Lung microvascular endothelial cell (primary cell): ENCODE results near the gene JAZF1. TPM values are rescaled to one million over a fixed set of nuclear protein-coding genes. Genes with fewer than 3 reads are reported as not detected.

Experiments
- DNase-seq, 2 donors: peaks; one replicate each; pipeline versions ENCODE4 v3.0.0 to v3.0.0-alpha.2; 2010; ENCODE audit warnings: low read depth in 2 of 2
- total RNA-seq: library from RNA; depleted of rRNA; stranded (reverse); fragments of >200 nt; gene quantifications from 2 replicates; pipeline ENCODE4 v1.2.1, GENCODE V29; 2014

Gene JAZF1
- total RNA-seq, 1 donor from 2014 or later = 1.4 TPM

DNA sequence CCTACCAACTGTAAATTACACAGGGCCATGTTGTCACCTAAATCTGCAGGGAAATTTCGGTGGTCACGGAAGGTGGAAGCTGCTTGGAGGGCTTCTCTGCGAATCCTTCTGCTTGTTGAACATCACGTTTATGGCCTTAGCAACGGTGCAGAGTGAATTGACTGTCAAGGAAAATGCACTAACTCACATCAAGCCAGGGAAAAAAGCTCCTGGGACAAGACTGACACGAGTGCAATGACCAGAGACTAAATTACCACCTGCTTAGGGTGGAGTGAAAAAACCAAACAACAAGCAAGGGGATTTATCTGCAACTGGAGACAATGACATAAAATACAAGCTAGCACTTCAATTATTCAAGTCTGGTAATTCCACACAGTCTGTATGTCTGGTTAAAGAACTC is 211.2 kb downstream of the JAZF1 start:
- DNase-seq = no peak

DNA sequence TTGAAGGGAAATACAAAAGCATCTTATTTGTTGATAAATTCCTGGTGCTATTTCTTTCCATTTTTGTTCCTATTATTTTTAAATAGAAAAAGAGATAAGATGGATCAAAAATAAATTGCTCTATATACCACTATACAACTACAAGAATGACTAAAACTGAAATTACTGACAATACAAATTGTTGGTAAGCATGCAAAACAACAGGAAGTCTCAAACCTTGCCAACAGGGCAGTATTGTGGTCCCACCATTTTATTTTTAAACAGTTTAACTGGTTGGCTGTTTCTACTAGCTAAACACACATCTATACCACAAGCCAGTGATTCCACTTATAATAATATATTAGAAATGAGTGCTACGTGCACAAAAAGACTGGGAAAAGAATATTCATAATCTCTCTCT is 213.0 kb downstream of the JAZF1 start:
- DNase-seq = no peak

DNA sequence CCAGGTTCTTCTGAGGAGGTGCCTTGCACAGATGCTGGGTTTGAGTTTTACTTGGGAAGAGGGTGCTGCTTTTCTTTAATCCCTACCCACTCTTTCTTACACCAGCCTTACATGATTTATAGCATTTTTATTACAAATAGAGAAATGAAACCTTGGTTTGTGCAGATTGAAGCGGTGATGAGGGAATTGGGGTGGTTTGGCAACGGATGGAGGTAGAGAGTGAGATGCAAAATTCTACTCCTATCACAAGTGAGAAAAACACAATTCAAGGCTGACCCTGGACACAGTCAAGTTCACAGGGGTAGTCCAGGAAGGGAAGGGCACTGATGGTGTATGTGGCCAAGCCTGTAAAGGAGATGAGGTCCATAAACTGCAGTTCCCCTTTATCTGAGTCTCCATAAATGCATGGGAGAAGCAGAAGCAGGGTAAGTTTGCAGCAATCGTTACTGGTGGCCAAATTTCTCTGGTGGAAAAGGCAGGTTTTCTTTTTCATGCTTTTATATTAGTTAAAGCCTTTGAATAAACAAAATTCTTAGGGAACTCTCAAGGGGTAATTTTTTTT is 214.3 kb downstream of the JAZF1 start:
- DNase-seq = no peak

DNA sequence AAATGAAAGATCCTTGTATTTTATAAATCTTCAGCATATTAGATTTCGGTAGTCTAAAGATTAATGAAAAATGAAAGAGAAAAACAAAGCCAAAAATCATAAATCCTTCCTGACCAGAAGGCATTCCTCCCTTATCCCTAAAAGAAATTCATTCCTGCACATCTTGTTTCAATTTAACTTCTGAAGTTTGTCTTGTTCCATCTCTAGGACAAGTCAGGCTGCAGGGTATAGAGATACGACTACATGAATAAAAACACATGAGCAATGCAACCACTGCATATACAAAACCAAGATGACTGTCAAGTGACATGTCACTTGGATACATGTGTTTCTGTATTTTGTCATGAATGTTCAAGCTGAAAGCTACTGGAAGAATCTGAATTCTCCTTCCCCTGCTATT is 214.9 kb downstream of the JAZF1 start:
- no peak for DNase-seq

DNA sequence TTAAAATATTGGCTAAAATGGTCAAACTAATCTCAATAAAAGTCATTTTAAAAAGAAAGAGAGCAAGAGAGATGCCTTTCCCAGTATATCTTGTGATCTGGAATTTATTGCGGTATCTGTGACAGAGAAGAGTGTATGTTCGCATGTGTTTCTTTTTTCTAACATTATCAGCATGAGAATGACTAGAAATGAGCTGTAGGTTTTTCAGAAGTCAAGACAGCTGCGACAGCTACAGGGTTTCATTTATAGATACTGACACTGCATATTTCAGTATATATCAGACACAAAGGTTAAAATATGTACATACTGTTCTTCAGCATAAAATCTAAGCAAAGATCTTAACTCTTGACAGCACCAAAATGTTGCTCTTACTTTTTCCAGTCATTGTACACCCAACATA is 215.8 kb downstream of the JAZF1 start:
- no peak for DNase-seq

DNA sequence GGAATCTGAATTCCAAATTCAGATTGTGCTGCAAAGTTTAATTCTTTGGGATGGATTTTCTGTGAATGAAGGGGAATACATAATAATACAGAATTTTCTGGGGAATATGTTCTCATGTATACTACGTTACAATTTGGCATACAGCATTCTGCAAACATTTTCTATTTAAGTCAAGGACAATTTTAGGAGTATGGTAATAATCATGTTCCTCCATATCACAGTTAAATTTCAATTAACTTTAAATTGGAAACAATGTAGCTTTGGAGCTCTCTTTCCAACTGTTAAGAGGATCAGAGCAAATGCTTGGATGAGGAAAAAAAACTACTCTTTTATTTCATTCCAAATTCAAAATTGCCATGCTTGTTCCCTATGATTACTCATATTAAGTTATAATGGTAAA is 217.5 kb downstream of the JAZF1 start:
- DNase-seq = no peak

DNA sequence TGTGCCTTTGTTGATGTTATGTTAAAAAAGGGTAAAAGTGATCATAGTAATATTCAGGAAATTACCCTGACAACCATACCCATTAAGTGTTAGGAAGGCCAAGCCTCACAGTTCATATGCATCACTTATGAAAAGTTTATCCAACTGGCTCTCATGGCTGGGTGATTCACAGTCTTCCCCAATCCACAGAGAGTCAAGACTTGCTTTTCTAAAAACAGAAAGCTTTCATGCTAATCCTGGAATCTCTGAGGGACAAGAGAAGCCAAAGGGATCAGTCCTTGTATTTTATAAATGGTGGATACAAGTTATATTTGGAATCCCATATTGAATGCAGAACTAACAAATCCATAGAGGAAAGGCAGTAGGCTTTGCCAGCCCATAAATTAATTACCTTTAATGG is 218.3 kb downstream of the JAZF1 start:
- no peak for DNase-seq

DNA sequence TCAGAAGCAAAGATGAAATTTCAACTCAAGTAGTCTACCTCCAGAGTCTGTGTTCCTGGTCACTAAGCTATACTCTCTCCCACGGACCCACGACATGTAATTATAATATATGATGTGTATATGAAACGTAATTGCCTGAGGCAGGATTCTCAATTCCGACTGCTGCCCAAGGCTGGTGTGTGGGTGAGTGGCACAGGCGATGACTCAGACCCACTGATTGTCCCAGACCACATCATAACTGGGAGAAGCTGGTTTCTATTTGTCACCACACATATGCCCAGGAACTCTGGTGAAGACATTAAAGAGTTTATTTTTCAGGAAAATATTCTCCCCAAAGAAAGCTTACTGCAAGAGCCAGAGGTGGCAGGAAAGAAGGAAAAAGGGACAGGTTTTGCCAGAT is 219.3 kb downstream of the JAZF1 start:
- peak in 1 of 2 donors; percentile 24 for DNase-seq

DNA sequence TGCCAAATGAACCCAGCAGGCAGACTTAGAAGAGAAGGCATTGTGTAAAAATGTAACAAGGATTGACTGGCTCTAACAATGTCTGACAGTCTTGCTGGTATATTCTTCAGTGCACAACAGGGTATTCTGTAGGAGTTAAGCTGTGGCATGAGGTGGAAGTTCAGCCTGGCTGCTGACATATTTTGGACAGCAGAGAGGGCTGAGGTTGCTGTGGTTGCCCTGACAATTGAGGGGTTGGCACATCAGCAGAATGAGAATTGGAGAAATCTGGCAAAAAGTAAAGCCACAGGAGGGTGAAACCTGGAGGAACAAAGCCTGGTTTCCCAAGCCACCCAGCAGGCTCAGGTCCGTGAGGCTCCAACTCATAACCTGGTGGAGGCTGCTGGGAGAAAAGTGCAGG is 220.2 kb downstream of the JAZF1 start:
- DNase-seq = no peak

DNA sequence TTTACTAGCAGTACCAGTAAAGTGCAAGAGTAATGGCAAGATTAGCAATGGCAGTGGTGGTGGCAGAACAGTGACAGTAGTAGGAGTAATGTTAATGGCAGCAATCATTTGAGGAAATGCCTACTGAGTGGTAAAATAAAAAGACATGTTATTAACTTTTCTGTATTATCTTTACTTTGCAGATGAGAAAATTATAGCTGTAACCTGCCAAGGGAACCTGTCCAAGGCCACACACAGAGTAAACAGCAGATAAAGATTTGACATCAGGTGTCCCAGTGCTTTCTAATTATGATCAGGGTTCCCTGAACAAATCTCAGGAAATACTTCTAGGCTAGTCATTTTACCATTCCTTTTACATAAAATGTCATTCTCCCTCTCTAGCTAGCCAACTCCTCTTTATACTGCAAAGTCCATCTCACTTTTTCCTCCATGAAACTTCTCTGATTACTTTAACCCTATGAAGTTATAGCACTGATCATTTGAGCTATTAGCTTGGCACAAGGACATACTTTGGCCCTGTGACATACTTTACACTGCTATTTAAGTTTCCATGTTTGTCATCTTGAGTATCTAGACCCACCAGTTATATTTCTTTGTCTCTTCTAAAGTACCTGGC is 221.6 kb downstream of the JAZF1 start:
- no peak for DNase-seq

DNA sequence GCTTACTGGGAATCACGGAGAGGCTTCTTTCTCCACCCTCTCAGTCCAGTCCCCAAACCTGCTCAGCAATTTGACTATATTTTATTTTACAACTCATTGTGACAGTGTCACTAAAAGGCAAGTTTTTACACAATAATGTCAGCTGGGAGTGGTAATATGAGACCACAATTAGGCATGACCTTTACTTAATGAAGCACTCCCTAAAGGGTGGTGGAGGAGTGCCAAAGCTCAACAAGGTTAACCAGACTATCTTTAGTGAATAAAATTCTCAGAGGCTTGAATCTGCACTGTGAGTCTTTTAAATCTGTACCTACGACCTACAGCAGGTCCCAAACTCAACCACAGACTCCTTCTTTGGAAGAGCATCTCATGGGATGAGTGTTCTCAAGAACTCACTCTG is 225.0 kb downstream of the JAZF1 start:
- DNase-seq = no peak

DNA sequence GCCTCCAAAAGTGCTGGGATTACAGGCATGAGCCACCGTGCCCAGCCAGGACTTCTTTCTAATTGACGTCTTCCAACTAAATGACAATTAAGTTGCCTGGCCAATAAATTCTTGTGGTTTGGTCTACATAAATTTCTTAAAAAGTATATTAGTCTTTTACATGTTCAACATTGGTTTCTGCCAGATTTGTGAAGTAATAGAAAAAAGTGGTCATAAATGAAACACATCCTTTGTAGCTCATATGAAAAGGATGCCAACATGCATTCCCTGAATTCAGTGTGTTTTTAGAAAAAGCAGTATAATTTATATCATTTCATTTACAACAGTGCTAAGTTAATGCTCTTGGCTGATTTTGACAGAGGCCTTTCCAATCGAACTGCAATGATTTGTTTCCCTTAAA is 225.6 kb downstream of the JAZF1 start:
- DNase-seq = no peak

DNA sequence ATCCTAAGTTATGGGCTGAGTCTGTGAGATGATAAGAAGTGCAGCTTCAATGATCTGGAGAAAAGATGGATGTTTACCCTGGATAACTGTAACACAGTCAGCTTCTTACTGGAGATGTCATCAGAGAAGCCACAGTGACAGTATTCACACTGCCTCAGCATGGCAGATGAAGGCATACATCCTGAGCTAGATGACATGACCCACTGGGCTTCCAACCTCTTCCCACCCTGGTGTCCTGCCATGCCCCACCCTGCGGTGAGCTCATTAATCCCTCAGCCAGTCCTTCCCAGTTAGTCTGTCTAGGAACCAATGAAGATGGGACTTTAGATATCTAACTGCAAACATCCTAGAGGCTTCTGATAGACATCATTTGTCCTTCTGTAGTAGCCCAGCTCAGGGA is 226.8 kb downstream of the JAZF1 start:
- no peak for DNase-seq

DNA sequence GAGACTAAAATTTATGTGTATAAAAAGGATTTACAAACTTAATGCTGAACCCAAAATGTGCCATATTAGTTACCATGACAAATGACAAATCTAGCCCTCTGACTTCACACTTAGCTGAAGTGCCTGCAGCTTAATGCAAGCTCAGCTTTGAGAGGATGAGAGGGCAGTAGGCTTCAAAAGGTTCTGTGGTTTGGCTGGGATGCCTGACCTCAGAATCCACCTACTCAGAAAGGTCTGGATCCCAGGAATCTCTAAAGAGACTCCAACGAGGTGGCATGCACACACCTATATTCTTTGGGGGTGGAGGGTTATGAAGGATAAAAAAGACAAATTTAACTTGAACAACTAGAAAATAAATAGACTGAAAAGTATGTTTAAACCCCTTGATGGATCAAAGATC is 227.2 kb downstream of the JAZF1 start:
- no peak for DNase-seq

DNA sequence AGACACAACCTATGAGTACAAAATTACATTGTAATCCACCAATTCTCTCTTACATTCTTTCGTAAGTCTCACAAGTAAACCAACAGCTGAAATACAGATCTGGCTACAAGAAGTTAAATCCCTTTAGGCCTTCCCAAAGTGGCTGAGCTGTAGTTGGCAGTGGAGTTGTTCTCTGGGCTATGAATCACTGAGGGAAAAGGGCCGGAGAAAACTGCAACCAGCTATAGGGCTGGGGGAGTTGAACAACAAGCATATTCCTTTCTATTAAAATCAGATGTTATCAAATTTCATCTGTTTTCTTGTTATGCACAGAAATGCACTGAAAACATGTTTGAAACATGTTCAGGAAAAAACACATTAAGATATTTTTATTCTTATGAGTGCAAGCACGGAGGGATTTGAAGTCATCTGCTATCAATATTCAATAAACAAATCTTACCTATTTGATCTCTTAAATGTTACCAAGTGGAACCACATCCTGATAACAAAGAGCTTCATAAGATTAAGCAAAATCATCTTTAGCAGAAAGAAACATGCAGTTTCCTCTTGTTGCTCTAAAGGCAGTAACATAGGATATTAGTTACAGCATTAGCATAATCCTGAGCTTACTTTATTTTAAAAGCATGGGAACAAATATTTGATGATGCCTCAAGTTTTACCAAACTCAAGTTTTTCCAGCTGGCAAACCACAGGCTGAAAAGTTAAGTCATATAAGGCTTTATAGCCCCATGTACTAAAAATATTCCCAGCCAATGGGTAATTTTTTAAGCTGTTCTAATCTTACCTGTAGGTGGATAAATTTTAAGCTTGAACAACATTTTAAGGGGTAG is 227.9 kb downstream of the JAZF1 start:
- no peak for DNase-seq

DNA sequence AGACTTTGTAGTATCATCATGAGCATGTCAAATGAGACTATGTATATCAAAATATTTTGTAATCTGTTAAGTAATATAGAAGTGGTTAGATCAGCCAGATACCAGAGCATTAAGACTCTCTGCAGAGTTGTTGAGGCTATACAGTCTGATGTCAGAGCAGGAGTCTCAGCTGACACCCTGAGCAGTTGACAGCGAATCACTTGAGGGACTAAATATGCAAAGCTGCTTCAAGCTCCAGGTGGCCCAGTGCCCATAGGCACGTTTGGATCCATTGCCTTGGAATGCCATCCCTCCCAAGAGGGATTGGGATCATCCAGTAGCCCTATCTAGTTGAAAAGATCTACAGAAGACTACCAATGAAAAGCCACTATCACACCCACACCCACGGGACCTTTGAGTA is 230.5 kb downstream of the JAZF1 start:
- no peak for DNase-seq

DNA sequence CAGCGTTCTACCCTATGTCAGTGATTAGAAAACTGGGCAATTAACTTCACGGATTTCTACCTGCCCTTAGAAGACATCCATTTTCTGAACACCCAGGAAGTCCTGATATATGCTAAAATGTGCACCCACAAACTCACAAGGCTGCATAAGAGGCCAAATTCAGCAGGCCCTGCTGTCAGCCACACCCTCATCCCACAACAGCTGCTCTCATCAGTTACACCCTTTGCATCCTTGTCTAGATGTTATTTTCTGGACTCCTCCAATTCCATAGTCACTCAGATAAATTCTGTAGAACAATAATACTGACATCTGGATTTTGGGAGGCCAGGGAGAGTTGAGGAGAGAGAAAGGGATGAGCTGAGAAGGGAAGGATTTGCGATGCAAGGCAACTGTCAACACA is 231.7 kb downstream of the JAZF1 start:
- DNase-seq = no peak

DNA sequence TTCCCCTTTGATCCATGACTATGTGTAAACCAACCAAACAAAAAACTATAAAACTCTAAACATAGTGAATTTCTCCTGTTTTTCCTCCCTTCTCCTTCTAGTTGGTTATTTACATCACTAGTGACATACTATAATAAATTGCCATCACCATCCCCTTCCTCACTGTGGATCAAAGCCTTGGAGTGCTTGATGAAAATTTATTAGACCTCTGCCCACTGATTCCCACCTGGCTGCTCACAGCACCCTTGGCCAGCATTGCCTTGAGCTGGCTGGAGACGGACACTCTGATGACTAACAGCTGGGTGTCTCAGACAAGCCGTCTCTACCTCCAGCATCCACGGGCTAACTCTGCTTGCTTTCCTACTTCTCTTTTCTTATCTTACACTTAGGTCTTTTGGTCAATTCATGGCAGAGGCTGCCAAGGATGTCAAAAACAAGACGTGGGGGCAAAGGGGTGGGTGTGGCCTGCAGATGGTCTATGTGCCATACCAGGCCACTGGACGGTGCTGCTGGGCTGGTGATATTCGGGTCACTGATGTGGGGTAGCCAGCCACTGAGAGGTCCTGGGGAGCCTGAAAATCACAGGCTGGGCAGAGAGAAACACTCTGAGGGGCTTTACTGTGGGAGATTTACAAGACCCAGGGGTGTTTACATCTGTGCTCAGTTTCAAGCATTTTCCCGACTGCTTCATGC is 232.9 kb downstream of the JAZF1 start:
- peak in 1 of 2 donors; percentile 10 for DNase-seq

DNA sequence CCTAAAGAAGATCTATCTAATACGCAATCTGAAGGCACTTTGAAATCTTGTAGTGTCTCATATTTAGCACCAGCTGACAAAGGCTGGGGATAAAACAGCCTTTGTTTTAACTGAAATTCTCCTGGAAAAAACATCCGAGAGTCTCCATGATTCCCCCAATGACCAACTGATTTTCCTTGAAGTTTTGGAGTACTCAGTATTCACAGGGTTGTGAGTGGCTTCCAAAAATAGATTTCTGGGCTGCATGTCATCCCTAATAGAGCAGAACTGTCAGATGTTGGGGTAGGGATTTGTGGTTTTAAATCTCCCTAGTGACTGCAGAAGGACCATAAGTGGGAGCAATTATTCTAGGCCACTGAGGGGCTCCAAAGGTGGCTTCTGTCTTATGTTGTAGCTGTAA is 234.2 kb downstream of the JAZF1 start:
- DNase-seq = no peak

DNA sequence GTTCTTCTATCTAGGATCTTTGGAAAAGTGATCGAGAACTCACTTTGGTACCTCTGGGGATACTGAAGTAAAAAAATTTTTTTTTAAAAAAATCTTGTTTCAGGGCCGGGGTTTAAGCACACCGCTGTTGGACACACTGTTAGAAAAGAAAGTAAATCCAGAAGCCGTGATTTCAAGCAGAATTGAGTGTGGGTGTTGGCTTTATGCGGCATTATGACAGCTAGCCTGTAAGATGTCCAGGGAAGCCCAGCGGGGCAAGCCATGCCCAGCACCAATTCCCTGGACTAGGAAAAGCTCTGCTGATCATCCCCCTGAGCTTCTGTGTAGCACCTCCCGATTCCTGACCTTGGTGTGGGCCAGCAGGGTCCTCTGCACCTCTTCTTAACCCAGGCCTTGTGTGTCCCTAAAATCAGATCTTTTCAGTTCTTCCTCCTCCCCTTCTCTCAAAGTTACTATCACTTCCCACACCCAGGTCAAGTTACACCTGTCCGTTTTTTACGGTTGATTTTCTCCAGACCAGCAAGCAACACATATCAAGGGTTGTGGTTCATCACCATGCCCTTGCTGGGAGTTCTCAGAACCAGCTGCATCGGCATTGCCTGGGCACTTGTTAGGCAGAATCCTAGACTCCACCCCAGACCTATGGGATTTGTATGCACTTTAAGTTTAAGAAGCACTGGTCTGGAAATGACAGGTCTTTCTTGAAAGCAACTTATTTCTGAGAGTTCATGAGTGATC is 235.4 kb downstream of the JAZF1 start:
- DNase-seq = no peak

DNA sequence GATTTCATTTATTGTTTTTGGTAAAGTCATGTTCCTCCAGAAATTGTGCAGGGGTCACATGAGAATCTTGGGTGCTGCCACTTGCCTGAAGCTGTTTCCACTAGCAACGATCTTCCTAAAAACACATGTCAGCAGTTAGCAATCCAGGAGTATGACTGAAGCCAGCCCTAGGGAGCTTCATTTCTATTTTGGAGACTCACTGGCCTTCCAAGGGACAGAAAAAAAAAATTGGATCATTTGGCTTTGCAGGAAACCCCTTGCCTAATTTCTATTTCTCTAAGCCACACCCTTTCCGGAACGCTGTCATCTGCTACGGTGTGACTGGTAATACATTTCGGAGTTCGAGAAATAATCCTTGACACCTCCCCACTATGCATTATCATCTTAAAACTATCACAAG is 236.0 kb downstream of the JAZF1 start:
- DNase-seq = no peak

DNA sequence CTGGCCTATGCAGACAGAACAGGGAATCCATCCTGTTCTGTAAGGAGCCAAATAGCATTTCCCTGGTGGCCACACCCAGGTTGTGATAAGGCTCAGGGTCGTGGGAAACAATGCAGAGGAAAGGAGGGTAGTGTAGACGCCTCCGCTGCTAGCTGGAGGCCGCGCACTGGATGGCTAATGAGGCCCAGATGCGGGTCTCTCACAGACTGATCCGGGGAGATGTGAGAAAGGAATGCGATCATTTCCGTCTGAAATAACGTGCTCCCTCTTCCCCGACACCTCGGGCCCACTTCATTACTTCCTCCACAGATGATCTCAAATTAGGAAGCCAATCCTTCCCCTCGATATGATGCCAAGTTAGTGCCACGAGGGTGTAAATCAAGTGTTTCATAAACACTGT is 237.4 kb downstream of the JAZF1 start:
- no peak for DNase-seq
